Mesodermal cell (in vitro differentiated cells): ENCODE results near the gene BST1. TPM values are rescaled to one million over a fixed set of nuclear protein-coding genes. Genes with fewer than 3 reads are reported as not detected.

Experiments used
- H3K27ac ChIP-seq: 2 replicates; pipeline ENCODE4 v1.7.0; 2013; ENCODE audit warnings: mild to moderate bottlenecking, low read depth, low read length, moderate library complexity; ENCODE audit not compliant: severe bottlenecking
- H3K36me3 ChIP-seq: 2 replicates; pipeline ENCODE4 v1.7.1; 2013; ENCODE audit warnings: mild to moderate bottlenecking, low read length, moderate library complexity; ENCODE audit not compliant: control insufficient read depth, insufficient read depth
- H3K4me1 ChIP-seq: one replicate; pipeline ENCODE4 v1.7.1; 2013; ENCODE audit warnings: mild to moderate bottlenecking, low read length; ENCODE audit not compliant: insufficient read depth, control insufficient read depth, poor library complexity, severe bottlenecking
- H3K4me3 ChIP-seq: 2 replicates; pipeline ENCODE4 v1.7.0; 2013; ENCODE audit warnings: low read length, control low read depth, mild to moderate bottlenecking; ENCODE audit not compliant: insufficient read depth, poor library complexity, severe bottlenecking; ENCODE audit errors: extremely low read depth
- H3K9me3 ChIP-seq: 2 replicates; pipeline ENCODE4 v1.7.1; 2013; ENCODE audit warnings: mild to moderate bottlenecking, low read length, moderate library complexity; ENCODE audit not compliant: control insufficient read depth
- WGBS, 2 experiments: methylation state at CpG; one replicate each; pipeline ENCODE4 v1.1.5; 2013; ENCODE audit warnings: missing lambda C conversion rate in 2 of 2; ENCODE audit not compliant: insufficient coverage in 2 of 2; 5-methylcytosine and 5-hydroxymethylcytosine counted together
- polyA plus RNA-seq, 2 experiments: library from polyadenylated mRNA; stranded (reverse); fragments of 50-300 nt; gene quantifications; one replicate each; pipeline ENCODE4 v1.2.3, GENCODE V29; 2013

BST1 gene
- 4.0 TPM for polyA plus RNA-seq (2013, experiment 1 of 2)
- polyA plus RNA-seq (2013, experiment 2 of 2), result 3.1 TPM

DNA sequence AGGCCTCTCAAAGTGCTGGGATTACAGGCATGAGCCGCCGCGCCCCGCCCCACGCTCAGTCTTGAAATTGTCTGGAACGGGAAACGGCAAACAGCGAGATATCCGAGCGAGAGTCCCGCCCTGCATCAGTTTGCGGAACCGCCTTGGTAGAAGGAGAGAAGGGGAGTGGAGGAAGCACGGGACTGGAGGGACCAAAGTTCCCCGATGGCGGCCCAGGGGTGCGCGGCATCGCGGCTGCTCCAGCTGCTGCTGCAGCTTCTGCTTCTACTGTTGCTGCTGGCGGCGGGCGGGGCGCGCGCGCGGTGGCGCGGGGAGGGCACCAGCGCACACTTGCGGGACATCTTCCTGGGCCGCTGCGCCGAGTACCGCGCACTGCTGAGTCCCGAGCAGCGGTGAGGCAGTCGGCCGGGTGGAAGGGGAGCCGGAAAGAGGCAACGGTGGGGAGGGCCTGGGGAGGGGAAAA lies at the start of gene BST1:
BST1 (plus strand) TSS at position 125 of the 463 bp plus-strand sequence; CDS start at position 205, 80 bp downstream.
- Histone ChIP-seq H3K9me3 (peaks cover 6% of the 10 kb centered on the region), H3K27ac (no peak within 1 kb of the TSS), H3K4me1 (no peaks in the 10 kb centered on the region), H3K36me3 (no peaks in the 10 kb centered on the region), H3K4me3 (peak within 1 kb of the TSS; percentile 18)
- WGBS, 2 experiments, result 59 to 61% methylated on average over 39 to 42 of the region's 43 CpGs

- 92 to 100% methylated on average over 2 of the region's 4 CpGs for WGBS, 2 experiments
- Histone ChIP-seq H3K9me3 (no peaks in the 10 kb centered on the region), H3K36me3 (peaks cover 13% of the 10 kb centered on the region), H3K4me3 (peak overlapping the region; percentile 70), H3K4me1 (peaks cover 10% of the 10 kb centered on the region), H3K27ac (no peak overlapping the region)
Observed at GRCh38 chr4:15653420-15653819, 49.4 kb upstream of the BST1 start.

GRCh38 chr4:15653864-15654592 lies 48.8 kb upstream of the BST1 start:
- Histone ChIP-seq H3K9me3 (no peaks in the 10 kb centered on the region), H3K4me1 (peaks cover 10% of the 10 kb centered on the region), H3K4me3 (peak overlapping the region; percentile 70), H3K36me3 (peaks cover 18% of the 10 kb centered on the region), H3K27ac (peak overlapping the region; percentile 85)
- 0% methylated on average over 1 to 3 of the region's 7 CpGs for WGBS, 2 experiments

GRCh38 chr4:15654593-15655222 lies 48.2 kb upstream of the BST1 start:
- Histone ChIP-seq H3K4me1 (peaks cover 13% of the 10 kb centered on the region), H3K4me3 (peak overlapping the region; percentile 70)
- WGBS, 2 experiments, result 0% methylated on average over 58 to 64 of the region's 66 CpGs

GRCh38 chr4:15655223-15656037 lies 47.4 kb upstream of the BST1 start, which contains the start of gene FBXL5:
Gene FBXL5 (minus strand): TSS chr4:15655357. CDS start chr4:15655287, 70 bp downstream.
- Histone ChIP-seq H3K27ac (peak within 1 kb of the TSS; percentile 95), H3K4me3 (peak within 1 kb of the TSS; percentile 70), H3K9me3 (no peaks in the 10 kb centered on the region), H3K36me3 (peaks cover 31% of the 10 kb centered on the region), H3K4me1 (peaks cover 20% of the 10 kb centered on the region)
- WGBS, 2 experiments, result 30 to 37% methylated on average over 54 to 69 of the region's 85 CpGs

More at GRCh38 chr4:15654593-15655222, 48.2 kb upstream of the BST1 start:
- H3K36me3 ChIP-seq, result peaks cover 24% of the 10 kb centered on the region
- no peaks in the 10 kb centered on the region for H3K9me3 ChIP-seq
- H3K27ac ChIP-seq, result peak overlapping the region; percentile 85

- 90 to 95% methylated on average over 11 to 12 of the region's 12 CpGs for WGBS, 2 experiments
- Histone ChIP-seq H3K27ac (peak overlapping the region; percentile 95), H3K4me3 (no peak overlapping the region), H3K9me3 (no peaks in the 10 kb centered on the region), H3K4me1 (peaks cover 20% of the 10 kb centered on the region), H3K36me3 (peaks cover 37% of the 10 kb centered on the region)
Observed at GRCh38 chr4:15656038-15656470, 46.8 kb upstream of the BST1 start.

DNA sequence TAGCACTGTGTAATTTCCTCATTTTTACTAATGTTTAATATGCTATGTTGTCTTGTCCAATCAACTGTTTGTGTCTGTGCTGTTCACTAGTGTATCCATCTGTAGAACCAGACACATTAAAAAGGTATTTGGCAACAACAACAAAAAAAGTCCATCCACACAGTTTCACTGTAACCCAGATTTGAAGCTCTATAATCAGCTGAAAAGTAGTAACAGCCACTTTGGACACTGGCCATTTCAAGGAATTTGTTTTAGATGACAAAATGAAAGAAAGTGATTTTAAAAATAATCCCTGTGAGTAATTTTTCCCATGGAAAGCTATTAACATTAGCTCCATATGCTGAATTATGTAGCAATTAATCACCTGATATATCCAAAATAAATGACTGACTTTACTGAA lies 45.5 kb upstream of the BST1 start:
- Histone ChIP-seq H3K4me3 (no peak overlapping the region), H3K36me3 (peaks cover 41% of the 10 kb centered on the region), H3K4me1 (peaks cover 15% of the 10 kb centered on the region), H3K27ac (no peak overlapping the region), H3K9me3 (no peaks in the 10 kb centered on the region)

DNA sequence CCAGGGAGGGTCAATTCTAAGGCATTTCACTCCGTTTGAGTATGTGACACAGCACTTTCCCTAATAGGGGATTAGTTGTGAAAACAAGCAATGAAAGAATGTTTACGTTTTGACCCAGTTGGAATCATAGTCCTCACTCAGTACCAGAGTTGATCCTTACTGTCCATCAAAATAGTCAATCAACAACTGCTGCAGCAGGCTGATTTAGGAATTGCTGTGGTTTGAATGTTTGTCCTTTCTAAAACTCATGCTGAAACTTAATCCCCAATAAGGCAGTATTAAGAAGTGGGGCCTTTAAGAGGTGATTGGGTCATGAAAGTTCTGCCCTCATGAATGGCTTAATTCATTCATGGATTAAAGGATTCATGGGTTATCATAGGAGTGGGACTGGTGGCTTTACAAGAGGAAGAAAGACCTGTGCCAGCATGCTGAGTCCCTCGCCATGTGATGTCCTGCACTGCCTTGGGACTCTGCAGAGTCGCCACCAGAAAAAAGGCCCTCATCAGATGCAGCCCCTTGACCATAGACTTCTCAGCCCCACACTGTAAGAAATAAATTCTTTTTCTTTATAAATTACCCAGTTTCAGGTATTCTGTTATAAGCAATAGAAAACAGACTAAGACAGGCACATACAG lies 44.6 kb upstream of the BST1 start:
- no peak overlapping the region for H3K4me3 ChIP-seq
- H3K36me3 ChIP-seq, result peaks cover 42% of the 10 kb centered on the region
- H3K27ac ChIP-seq, result no peak overlapping the region
- H3K9me3 ChIP-seq, result no peaks in the 10 kb centered on the region
- WGBS, 2 experiments, result 100% methylated on average over 1 of the region's 4 CpGs
- H3K4me1 ChIP-seq, result peaks cover 14% of the 10 kb centered on the region

DNA sequence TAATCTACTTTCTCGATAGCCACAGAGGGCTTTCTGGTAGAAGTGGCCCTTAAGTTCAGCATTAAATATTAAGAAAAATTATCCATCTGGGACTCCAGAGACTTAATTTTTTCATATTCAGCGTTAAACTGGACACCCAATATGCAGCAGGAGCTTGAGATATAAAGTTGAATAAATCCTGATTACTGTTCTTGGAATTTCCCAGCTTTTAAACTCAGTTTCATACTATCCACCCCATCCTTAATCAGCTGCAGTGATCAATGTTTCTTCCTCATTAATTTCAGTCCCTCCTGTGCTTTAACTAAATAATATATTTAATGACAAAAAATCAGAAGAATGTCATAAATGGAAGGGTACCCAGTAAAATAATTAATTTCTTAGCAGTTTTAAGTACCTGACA lies 44.1 kb upstream of the BST1 start:
- Histone ChIP-seq H3K9me3 (no peaks in the 10 kb centered on the region), H3K27ac (no peak overlapping the region), H3K36me3 (peaks cover 46% of the 10 kb centered on the region), H3K4me1 (peaks cover 10% of the 10 kb centered on the region), H3K4me3 (no peak overlapping the region)
- 100% methylated on average over 1 of the region's 2 CpGs; no CpG with 5 or more reads in 1 of the 2 experiments for WGBS, 2 experiments
